Urinary bladder (tissue), 4 donors: ENCODE data around the gene HPSE2. TPM values are rescaled to one million over a fixed set of nuclear protein-coding genes. Genes with fewer than 3 reads are reported as not detected.

Source experiments
- DNase-seq: peaks from one replicate; pipeline ENCODE4 v3.0.0-alpha.2; 2015; ENCODE audit errors: extremely low spot score
- H3K27ac ChIP-seq: one replicate; pipeline ENCODE4 v1.5.1; 2013; ENCODE audit warnings: low read depth, mild to moderate bottlenecking, moderate library complexity
- H3K36me3 ChIP-seq: one replicate; pipeline ENCODE4 v1.6.1; 2013; ENCODE audit warnings: mild to moderate bottlenecking, moderate library complexity; ENCODE audit not compliant: insufficient read depth
- H3K4me1 ChIP-seq: one replicate; pipeline ENCODE4 v1.6.1; 2013; ENCODE audit warnings: mild to moderate bottlenecking, moderate library complexity; ENCODE audit not compliant: insufficient read depth
- H3K4me3 ChIP-seq: one replicate; pipeline ENCODE4 v1.5.1; 2013; ENCODE audit warnings: low read depth, low read length
- WGBS: extraction: QIAGEN DNeasy Blood & Tissue Kit; methylation state at CpG from one replicate; pipeline ENCODE4 v1.1.7; 2013; 5-methylcytosine and 5-hydroxymethylcytosine counted together
- polyA plus RNA-seq: library from polyadenylated mRNA; stranded (reverse); fragments of 200-250 nt; gene quantifications from one replicate; pipeline ENCODE4 v1.2.3, GENCODE V29; 2013
- total RNA-seq: library from RNA; depleted of rRNA; stranded (reverse); fragments of >200 nt; gene quantifications from one replicate; pipeline ENCODE4 v1.2.3, GENCODE V29; 2014
- donor health status: healthy with polysubstance abuse.
- donor health status: healthy.

Gene HPSE2
- total and polyA plus RNA-seq, 2 donors = 46.3 to 48.1 TPM

GRCh38 chr10:98953251-98953650 is 282.4 kb downstream of the HPSE2 start:
- H3K36me3 ChIP-seq = no peaks in the 10 kb centered on the region
- no peak for DNase-seq
- H3K4me1 ChIP-seq = no peaks in the 10 kb centered on the region
- H3K4me3 ChIP-seq = no peak overlapping the region
- no peak overlapping the region for H3K27ac ChIP-seq
- WGBS = 94% methylated on average over 6 of the region's 6 CpGs

GRCh38 chr10:98951269-98952000 is 284.2 kb downstream of the HPSE2 start:
- Histone ChIP-seq H3K4me1 (no peaks in the 10 kb centered on the region), H3K36me3 (no peaks in the 10 kb centered on the region), H3K27ac (no peak overlapping the region), H3K4me3 (no peak overlapping the region)
- no peak for DNase-seq
- WGBS = 42% methylated on average over 2 of the region's 2 CpGs

GRCh38 chr10:98950106-98950505 is 285.5 kb downstream of the HPSE2 start:
- 68% methylated on average over 2 of the region's 2 CpGs for WGBS
- Histone ChIP-seq H3K4me3 (no peak overlapping the region), H3K4me1 (no peaks in the 10 kb centered on the region), H3K27ac (no peak overlapping the region), H3K36me3 (no peaks in the 10 kb centered on the region)
- DNase-seq = no peak

GRCh38 chr10:98949306-98949705 is 286.3 kb downstream of the HPSE2 start:
- no peak for DNase-seq
- H3K4me1 ChIP-seq = no peaks in the 10 kb centered on the region
- H3K27ac ChIP-seq = no peak overlapping the region

GRCh38 chr10:98943681-98944080 is 292.0 kb downstream of the HPSE2 start:
- DNase-seq = no peak
- Histone ChIP-seq H3K36me3 (no peaks in the 10 kb centered on the region), H3K4me3 (no peak overlapping the region), H3K4me1 (no peaks in the 10 kb centered on the region), H3K27ac (no peak overlapping the region)
- WGBS = 62% methylated on average over 1 of the region's 1 CpG

More at GRCh38 chr10:98949306-98949705, 286.3 kb downstream of the HPSE2 start:
- no peak overlapping the region for H3K4me3 ChIP-seq
- H3K36me3 ChIP-seq = no peaks in the 10 kb centered on the region

- Histone ChIP-seq H3K27ac (no peak overlapping the region), H3K36me3 (no peaks in the 10 kb centered on the region), H3K4me1 (no peaks in the 10 kb centered on the region), H3K4me3 (no peak overlapping the region)
- WGBS = 93% methylated on average over 2 of the region's 2 CpGs
- no peak for DNase-seq
These were observed 305.9 kb downstream of the HPSE2 start for GRCh38 chr10:98929709-98930108.

- Histone ChIP-seq H3K4me3 (no peak overlapping the region), H3K4me1 (no peaks in the 10 kb centered on the region), H3K27ac (no peak overlapping the region), H3K36me3 (no peaks in the 10 kb centered on the region)
- WGBS = 100% methylated on average over 1 of the region's 1 CpG
- DNase-seq = no peak
These were observed 310.0 kb downstream of the HPSE2 start for GRCh38 chr10:98925651-98926050.

GRCh38 chr10:98924526-98924925 is 311.1 kb downstream of the HPSE2 start:
- Histone ChIP-seq H3K27ac (no peak overlapping the region), H3K4me1 (no peaks in the 10 kb centered on the region), H3K4me3 (no peak overlapping the region), H3K36me3 (no peaks in the 10 kb centered on the region)
- WGBS = 65% methylated on average over 1 of the region's 1 CpG
- DNase-seq = no peak

- Histone ChIP-seq H3K4me1 (no peaks in the 10 kb centered on the region), H3K27ac (no peak overlapping the region), H3K36me3 (no peaks in the 10 kb centered on the region), H3K4me3 (no peak overlapping the region)
- 29% methylated on average over 2 of the region's 2 CpGs for WGBS
- no peak for DNase-seq
These were observed 314.3 kb downstream of the HPSE2 start for GRCh38 chr10:98921316-98921715.

GRCh38 chr10:98920807-98921206 is 314.8 kb downstream of the HPSE2 start:
- H3K4me3 ChIP-seq = no peak overlapping the region
- H3K27ac ChIP-seq = no peak overlapping the region
- H3K4me1 ChIP-seq = no peaks in the 10 kb centered on the region
- no peak for DNase-seq
- no peaks in the 10 kb centered on the region for H3K36me3 ChIP-seq
- 25% methylated on average over 2 of the region's 2 CpGs for WGBS

- no peaks in the 10 kb centered on the region for H3K4me1 ChIP-seq
- no peak overlapping the region for H3K4me3 ChIP-seq
- no peak for DNase-seq
- no peaks in the 10 kb centered on the region for H3K36me3 ChIP-seq
- H3K27ac ChIP-seq = no peak overlapping the region
These were observed 315.3 kb downstream of the HPSE2 start for GRCh38 chr10:98920360-98920759.

- no peak for DNase-seq
- H3K4me1 ChIP-seq = no peaks in the 10 kb centered on the region
- WGBS = 74% methylated on average over 2 of the region's 2 CpGs
- H3K27ac ChIP-seq = no peak overlapping the region
- H3K36me3 ChIP-seq = no peaks in the 10 kb centered on the region
- no peak overlapping the region for H3K4me3 ChIP-seq
These were observed 315.8 kb downstream of the HPSE2 start for GRCh38 chr10:98919899-98920298.

- Histone ChIP-seq H3K27ac (no peak overlapping the region), H3K4me3 (no peak overlapping the region), H3K4me1 (no peaks in the 10 kb centered on the region), H3K36me3 (no peaks in the 10 kb centered on the region)
- DNase-seq = no peak
- WGBS = 94% methylated on average over 2 of the region's 2 CpGs
These were observed 317.8 kb downstream of the HPSE2 start for GRCh38 chr10:98917828-98918227.

- H3K27ac ChIP-seq = no peak overlapping the region
- no peak for DNase-seq
- no peaks in the 10 kb centered on the region for H3K4me1 ChIP-seq
- no peaks in the 10 kb centered on the region for H3K36me3 ChIP-seq
- H3K4me3 ChIP-seq = no peak overlapping the region
- WGBS = 49% methylated on average over 1 of the region's 1 CpG
These were observed 319.0 kb downstream of the HPSE2 start for GRCh38 chr10:98916526-98917125.
